Colonic mucosa (tissue), 4 donors: ENCODE measurements around the gene ZNF25. TPM values are rescaled to one million over a fixed set of nuclear protein-coding genes. Genes with fewer than 3 reads are reported as not detected.

ENCODE experiments used
- DNase-seq: peaks from one replicate; pipeline ENCODE4 v3.0.0-alpha.2; 2020
- H3K27ac ChIP-seq: fragments of 200-600 bp; one replicate; pipeline ENCODE4 v1.8.0; 2021
- H3K27me3 ChIP-seq: fragments of 200-600 bp; one replicate; pipeline ENCODE4 v1.8.0; 2021
- H3K36me3 ChIP-seq: fragments of 200-600 bp; one replicate; pipeline ENCODE4 v1.8.0; 2021
- H3K4me1 ChIP-seq: fragments of 200-600 bp; one replicate; pipeline ENCODE4 v1.8.0; 2021; ENCODE audit warnings: mild to moderate bottlenecking
- H3K4me3 ChIP-seq: fragments of 200-600 bp; one replicate; pipeline ENCODE4 v1.8.0; 2021
- H3K9ac ChIP-seq, 2 donors: one replicate each; pipeline ENCODE4 v1.7.0; 2013; ENCODE audit warnings: control low read depth in 2 of 2, low read depth in 2 of 2, low read length in 2 of 2
- H3K9me3 ChIP-seq: fragments of 200-600 bp; one replicate; pipeline ENCODE4 v1.8.0; 2021
- intact Hi-C: fragments of 100-400 bp; cut with DNase I; formaldehyde crosslinking; loops from one replicate; pipeline ENCODE4 v1.14.1; 2022
- total RNA-seq, 2 donors: library from RNA; stranded (reverse); fragmentation: NEBNext Ultra II Directional in 1 of 2; extraction: Animal tissue kit (Norgen Biotek cat#: 25700) in 1 of 2; gene quantifications; one replicate each; pipeline ENCODE4 v1.2.1, GENCODE V29; 2021
- TF ChIP-seq, protein P1 (sequence below): fragments of 200-600 bp; IDR thresholded peaks from one replicate; pipeline ENCODE4 v1.8.0; 2022; ENCODE audit warnings: antibody characterized with exemption, mild to moderate bottlenecking
- donor health status: healthy.
- donor health status: DM: no; HTN: no; CAD: no.
- donor health status: DM: no; HTN: no; CAD: no.

ZNF25 gene
- total RNA-seq, 2 donors from 2014 or later = 1.5 to 4.2 TPM

DNA sequence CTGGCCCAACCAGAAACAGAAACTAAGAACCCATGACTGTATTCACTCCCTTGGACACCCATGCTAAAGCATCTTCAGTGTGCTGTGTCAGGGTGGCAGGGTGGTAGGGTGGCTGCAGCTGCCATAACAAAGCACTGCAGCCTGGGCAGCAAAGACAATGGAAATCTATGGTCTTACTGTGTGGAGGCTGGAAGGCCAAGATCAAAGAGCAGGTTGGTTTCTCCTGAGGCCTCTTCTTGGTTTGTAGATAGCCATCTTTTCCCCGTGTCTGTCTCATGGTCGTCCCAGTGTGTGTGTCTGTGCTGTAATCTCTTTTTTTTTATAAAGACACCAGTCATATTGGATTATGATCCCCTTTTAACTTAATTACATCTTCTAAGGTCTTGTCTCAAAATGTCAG is 15.2 kb upstream of the ZNF25 start:
- Histone ChIP-seq H3K9ac (no peak overlapping the region), H3K4me3 (no peak overlapping the region), H3K36me3 (no peaks in the 10 kb centered on the region), H3K27ac (no peak overlapping the region), H3K27me3 (no peaks in the 10 kb centered on the region), H3K9me3 (no peaks in the 10 kb centered on the region), H3K4me1 (no peaks in the 10 kb centered on the region)
- intact Hi-C loops = no loop called here
- TF ChIP-seq, protein P1, sequence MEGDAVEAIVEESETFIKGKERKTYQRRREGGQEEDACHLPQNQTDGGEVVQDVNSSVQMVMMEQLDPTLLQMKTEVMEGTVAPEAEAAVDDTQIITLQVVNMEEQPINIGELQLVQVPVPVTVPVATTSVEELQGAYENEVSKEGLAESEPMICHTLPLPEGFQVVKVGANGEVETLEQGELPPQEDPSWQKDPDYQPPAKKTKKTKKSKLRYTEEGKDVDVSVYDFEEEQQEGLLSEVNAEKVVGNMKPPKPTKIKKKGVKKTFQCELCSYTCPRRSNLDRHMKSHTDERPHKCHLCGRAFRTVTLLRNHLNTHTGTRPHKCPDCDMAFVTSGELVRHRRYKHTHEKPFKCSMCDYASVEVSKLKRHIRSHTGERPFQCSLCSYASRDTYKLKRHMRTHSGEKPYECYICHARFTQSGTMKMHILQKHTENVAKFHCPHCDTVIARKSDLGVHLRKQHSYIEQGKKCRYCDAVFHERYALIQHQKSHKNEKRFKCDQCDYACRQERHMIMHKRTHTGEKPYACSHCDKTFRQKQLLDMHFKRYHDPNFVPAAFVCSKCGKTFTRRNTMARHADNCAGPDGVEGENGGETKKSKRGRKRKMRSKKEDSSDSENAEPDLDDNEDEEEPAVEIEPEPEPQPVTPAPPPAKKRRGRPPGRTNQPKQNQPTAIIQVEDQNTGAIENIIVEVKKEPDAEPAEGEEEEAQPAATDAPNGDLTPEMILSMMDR = no peak
- DNase-seq = no peak

GRCh38 chr10:37976880-37977203 is 395 bp upstream of the ZNF25 start:
- no peaks in the 10 kb centered on the region for H3K36me3 ChIP-seq
- H3K4me1 ChIP-seq = no peaks in the 10 kb centered on the region
- DNase-seq = no peak
- H3K4me3 ChIP-seq = peak overlapping the region; percentile 84
- intact Hi-C loops = loop anchor here (5.0 kb wide), 3 partner anchors 35 to 120 kb away; partner anchors contain the start of genes ZNF248, ZNF33A and ZNF37A
- TF ChIP-seq, protein P1 = no peak
- H3K27ac ChIP-seq = peak overlapping the region; percentile 97
- no peaks in the 10 kb centered on the region for H3K27me3 ChIP-seq
- peak overlapping the region in 1 of 2 donors; percentile 93 for H3K9ac ChIP-seq
- no peaks in the 10 kb centered on the region for H3K9me3 ChIP-seq

- TF ChIP-seq, protein P1 = no peak
- intact Hi-C loops = loop anchor here (5.0 kb wide), 3 partner anchors 37 to 118 kb away; partner anchors contain the start of genes ZNF248, ZNF33A and ZNF37A
- DNase-seq = no peak
- H3K9me3 ChIP-seq = no peaks in the 10 kb centered on the region
- H3K4me3 ChIP-seq = peak overlapping the region; percentile 84
- H3K4me1 ChIP-seq = no peaks in the 10 kb centered on the region
- H3K27ac ChIP-seq = peak overlapping the region; percentile 97
- no peaks in the 10 kb centered on the region for H3K27me3 ChIP-seq
- no peaks in the 10 kb centered on the region for H3K36me3 ChIP-seq
- peak overlapping the region; percentile 93 to 95 for H3K9ac ChIP-seq
Observed at GRCh38 chr10:37975401-37975991, 951 bp downstream of the ZNF25 start.

GRCh38 chr10:37972396-37972795 is 4.1 kb downstream of the ZNF25 start:
- H3K4me3 ChIP-seq = no peak overlapping the region
- H3K4me1 ChIP-seq = no peaks in the 10 kb centered on the region
- H3K27ac ChIP-seq = no peak overlapping the region
- H3K27me3 ChIP-seq = no peaks in the 10 kb centered on the region
- H3K9ac ChIP-seq = no peak overlapping the region
- H3K9me3 ChIP-seq = no peaks in the 10 kb centered on the region
- no peak for DNase-seq
- intact Hi-C loops = no loop called here
- no peaks in the 10 kb centered on the region for H3K36me3 ChIP-seq
- TF ChIP-seq, protein P1 = no peak

GRCh38 chr10:37965006-37965405 is 11.4 kb downstream of the ZNF25 start:
- Histone ChIP-seq H3K9me3 (no peaks in the 10 kb centered on the region), H3K9ac (no peak overlapping the region), H3K36me3 (no peaks in the 10 kb centered on the region), H3K4me3 (no peak overlapping the region), H3K27me3 (no peaks in the 10 kb centered on the region), H3K4me1 (no peaks in the 10 kb centered on the region), H3K27ac (no peak overlapping the region)
- intact Hi-C loops = no loop called here
- DNase-seq = no peak
- TF ChIP-seq, protein P1 = no peak
